Uterus (tissue), 2 donors: Measurements from ENCODE around the gene RTCA.

Experiments
- POLR2A ChIP-seq, 2 donors: fragments of 450-650 bp; IDR thresholded peaks; one replicate each; pipeline ENCODE4 v1.6.1; 2016; ENCODE audit warnings: antibody characterized with exemption in 2 of 2, mild to moderate bottlenecking in 1 of 2, moderate library complexity in 1 of 2
- TF ChIP-seq, protein P1 (sequence below), 4 experiments: fragments of 200-600 bp in 2 of 4; fragments of 450-650 bp in 2 of 4; sonication (generic) in 2 of 4; IDR thresholded peaks; one replicate each; pipeline ENCODE4 v1.5.1; 2016 to 2019; ENCODE audit warnings: antibody characterized with exemption in 4 of 4, mild to moderate bottlenecking in 2 of 4, moderate library complexity in 1 of 4

GRCh38 chr1:100296140-100296539 lies 30.1 kb downstream of the RTCA start:
- TF ChIP-seq, protein P1, sequence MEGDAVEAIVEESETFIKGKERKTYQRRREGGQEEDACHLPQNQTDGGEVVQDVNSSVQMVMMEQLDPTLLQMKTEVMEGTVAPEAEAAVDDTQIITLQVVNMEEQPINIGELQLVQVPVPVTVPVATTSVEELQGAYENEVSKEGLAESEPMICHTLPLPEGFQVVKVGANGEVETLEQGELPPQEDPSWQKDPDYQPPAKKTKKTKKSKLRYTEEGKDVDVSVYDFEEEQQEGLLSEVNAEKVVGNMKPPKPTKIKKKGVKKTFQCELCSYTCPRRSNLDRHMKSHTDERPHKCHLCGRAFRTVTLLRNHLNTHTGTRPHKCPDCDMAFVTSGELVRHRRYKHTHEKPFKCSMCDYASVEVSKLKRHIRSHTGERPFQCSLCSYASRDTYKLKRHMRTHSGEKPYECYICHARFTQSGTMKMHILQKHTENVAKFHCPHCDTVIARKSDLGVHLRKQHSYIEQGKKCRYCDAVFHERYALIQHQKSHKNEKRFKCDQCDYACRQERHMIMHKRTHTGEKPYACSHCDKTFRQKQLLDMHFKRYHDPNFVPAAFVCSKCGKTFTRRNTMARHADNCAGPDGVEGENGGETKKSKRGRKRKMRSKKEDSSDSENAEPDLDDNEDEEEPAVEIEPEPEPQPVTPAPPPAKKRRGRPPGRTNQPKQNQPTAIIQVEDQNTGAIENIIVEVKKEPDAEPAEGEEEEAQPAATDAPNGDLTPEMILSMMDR (IDR thresholded peaks at IDR 0.05): no peak
- TF ChIP-seq POLR2A (IDR thresholded peaks at IDR 0.05): no peak
